ENCODE results near the gene SCUBE1.

- no peak for TF ChIP-seq POLR2A (IDR thresholded peaks at IDR 0.05)
- no peak for TF ChIP-seq CTCF (IDR thresholded peaks at IDR 0.05)
Observed at GRCh38 chr22:43209523-43209890, 133.7 kb downstream of the SCUBE1 start.

All from esophagus squamous epithelium (tissue), 4 donors.